Thyroid gland (tissue), 4 donors: ENCODE data around the gene XYLT2.

ENCODE experiments used
- CTCF ChIP-seq, 6 experiments: fragments of 200-600 bp in 3 of 6; fragments of 450-650 bp in 3 of 6; sonication (generic) in 3 of 6; IDR thresholded peaks; one replicate each; pipeline ENCODE4 v1.5.1; 2016 to 2019; ENCODE audit warnings: antibody characterized with exemption in 6 of 6, mild to moderate bottlenecking in 2 of 6, inconsistent platforms in 1 of 6, moderate library complexity in 1 of 6
- POLR2A ChIP-seq, 2 donors: fragments of 450-650 bp; IDR thresholded peaks; one replicate each; pipeline ENCODE4 v1.6.1; 2017; ENCODE audit warnings: antibody characterized with exemption in 2 of 2, mild to moderate bottlenecking in 2 of 2, moderate library complexity in 1 of 2

- TF ChIP-seq CTCF (IDR thresholded peaks at IDR 0.05) (no peak), POLR2A (IDR thresholded peaks at IDR 0.05) (no peak)
These were observed 1.4 kb downstream of the XYLT2 start for GRCh38 chr17:50347117-50347893.
